ENCODE results near the gene RAPGEF3. TPM values are rescaled to one million over a fixed set of nuclear protein-coding genes. Genes with fewer than 3 reads are reported as not detected.

Gene RAPGEF3
- total RNA-seq, 4 donors from 2014 or later: 36.9 to 223 (median 48.5) TPM

DNA sequence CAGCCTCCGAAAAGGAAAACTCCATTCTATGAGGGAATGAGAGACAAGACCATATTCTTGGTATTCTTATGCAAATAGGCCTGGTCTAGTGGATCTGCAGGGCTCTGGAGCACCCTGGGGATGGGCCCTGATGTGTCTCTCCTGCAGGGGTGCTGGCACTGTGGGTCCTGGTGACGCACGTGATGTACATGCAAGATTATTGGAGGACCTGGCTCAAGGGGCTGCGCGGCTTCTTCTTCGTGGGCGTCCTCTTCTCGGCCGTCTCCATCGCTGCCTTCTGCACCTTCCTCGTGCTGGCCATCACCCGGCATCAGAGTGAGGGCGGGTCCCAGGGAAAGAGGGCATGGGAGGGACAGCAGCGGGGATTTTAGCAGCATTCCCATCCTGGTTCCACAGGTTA, 20.2 kb upstream of the RAPGEF3 start:
- TF ChIP-seq, protein P1, sequence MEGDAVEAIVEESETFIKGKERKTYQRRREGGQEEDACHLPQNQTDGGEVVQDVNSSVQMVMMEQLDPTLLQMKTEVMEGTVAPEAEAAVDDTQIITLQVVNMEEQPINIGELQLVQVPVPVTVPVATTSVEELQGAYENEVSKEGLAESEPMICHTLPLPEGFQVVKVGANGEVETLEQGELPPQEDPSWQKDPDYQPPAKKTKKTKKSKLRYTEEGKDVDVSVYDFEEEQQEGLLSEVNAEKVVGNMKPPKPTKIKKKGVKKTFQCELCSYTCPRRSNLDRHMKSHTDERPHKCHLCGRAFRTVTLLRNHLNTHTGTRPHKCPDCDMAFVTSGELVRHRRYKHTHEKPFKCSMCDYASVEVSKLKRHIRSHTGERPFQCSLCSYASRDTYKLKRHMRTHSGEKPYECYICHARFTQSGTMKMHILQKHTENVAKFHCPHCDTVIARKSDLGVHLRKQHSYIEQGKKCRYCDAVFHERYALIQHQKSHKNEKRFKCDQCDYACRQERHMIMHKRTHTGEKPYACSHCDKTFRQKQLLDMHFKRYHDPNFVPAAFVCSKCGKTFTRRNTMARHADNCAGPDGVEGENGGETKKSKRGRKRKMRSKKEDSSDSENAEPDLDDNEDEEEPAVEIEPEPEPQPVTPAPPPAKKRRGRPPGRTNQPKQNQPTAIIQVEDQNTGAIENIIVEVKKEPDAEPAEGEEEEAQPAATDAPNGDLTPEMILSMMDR (IDR thresholded peaks at IDR 0.05; ENCODE audit: low read depth): no peak

DNA sequence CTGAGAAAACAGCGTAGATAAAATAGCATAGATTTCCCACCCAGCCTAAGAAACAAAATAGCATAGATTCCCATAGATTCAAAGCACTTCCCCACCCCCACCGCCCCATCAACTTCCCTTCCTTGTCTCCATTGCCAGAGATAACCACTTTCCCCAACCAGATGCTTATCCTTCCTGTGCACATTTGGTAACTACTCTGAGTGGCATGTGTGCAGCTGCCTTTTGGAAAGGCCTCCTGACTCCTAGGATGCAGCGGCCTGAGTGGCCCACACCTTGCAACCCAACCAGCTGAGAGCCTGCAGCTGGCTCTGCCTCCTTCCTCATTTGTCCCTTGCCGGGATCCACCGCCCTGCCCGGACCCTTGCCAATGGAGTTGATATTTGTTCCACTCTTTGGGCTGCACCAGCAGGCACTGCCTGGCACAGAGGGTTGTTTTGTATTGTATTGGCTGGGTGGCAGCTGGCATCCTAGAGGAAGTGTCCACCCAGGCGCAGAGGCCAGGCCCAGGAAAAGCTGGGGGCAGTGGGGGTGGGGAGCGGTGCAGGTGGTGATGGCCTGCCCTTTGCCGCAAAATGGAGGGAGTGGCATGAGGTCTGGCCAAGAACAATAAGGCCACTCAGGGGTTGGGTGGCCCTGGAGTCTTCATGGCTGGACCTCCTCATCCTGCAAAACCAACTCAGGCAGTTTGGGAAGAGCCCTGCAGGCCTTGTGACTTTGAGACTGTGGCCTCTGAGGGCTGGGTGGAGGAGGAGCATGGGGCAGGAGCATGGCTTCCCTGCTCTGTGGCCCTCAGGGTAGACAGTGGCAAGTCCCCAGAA, 19.3 kb upstream of the RAPGEF3 start:
- TF ChIP-seq, protein P1 (IDR thresholded peaks at IDR 0.05; ENCODE audit: low read depth): no peak

DNA sequence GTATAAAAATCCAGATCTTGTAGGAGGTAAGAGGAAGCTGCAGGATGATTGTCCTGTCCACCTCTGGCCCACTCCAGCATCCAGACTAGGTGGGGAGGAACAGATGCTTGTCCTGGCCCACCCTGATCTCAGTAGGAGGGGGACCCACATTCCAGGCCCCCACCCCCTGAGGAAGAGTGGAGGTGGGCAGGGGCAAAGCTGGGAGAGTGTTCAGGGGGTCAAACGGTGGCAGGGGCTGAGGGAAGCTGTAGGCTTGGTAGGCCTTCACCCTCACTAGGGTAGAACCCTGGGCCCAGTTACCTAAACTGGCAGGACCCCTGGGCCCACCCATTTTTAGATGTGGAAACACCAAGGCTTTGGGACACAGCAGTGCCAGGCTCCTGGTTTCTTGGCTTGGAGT, 18.5 kb upstream of the RAPGEF3 start:
- TF ChIP-seq, protein P1 (IDR thresholded peaks at IDR 0.05; ENCODE audit: low read depth): no peak

DNA sequence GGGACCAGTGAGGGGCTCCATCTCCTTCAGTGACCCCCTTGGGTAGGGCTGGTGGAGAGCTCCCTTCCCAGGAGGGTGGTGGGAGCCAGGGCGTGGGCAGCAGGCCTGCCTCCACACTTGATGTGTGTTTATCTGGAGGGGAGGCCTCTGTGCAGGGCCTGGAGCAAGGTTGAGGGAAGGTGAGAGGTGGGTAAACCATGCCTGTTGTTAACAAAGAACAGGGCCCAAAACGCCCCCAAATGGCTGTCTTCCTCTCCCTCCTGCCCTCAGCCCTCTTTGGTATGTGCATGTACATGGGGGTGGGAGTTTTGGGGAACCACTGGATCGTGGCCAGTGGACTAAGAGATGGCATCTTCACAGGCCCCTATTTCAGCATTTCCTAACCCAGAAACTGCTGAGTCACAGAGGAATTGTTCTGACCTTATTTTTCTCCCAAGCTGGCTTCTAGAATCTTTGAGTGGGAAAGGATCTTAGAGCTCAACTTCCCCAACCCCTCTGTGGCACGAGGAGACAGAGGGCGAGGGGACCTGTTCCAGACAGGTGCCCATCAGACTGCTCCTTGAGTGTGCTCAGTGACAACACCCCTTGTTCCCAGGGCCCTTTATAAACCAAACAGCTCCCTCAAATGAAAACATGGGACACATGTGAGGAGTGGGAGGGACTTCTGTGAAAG, 17.9 kb upstream of the RAPGEF3 start:
- TF ChIP-seq, protein P1 (IDR thresholded peaks at IDR 0.05; ENCODE audit: low read depth): no peak

DNA sequence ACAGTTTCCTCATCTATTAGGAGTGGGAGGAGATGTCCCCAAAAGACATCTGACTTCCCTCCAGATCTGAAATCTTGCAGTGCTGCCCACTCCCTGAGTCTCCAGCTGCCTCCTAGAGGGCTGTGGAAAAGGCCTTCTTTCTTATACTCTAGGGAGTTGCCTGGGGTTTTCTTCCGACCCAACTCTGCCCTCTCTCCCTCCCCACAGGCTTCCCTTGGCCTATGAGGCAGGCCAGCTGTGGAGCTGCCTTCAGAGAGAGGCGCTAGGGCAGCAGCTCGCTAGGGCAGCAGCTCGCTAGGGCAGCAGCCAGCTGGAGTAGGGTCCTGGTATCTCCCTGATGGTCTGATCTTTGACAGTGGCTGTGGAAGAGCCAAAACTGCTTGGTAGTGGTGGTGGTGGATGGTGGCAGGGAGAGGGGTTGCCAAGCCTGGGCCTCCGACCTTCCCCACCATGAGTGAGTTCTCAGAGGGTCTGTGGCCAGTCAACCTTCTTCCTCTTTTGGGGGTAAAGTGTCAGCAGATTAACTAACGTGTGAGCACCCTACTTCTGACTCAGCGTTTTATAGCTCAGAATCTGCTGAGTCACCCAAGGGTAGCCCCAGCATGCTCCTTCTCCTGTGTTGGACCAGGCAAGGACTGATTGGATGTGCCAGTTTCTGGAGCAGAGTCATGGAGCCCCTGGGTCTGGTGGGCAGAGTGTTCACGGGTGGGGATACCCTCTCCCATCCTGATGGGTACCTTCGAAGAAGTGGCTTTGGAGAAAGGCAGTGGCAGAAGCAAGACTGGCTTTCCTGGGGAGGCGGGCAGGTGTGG, 16.6 kb upstream of the RAPGEF3 start:
- TF ChIP-seq, protein P1 (IDR thresholded peaks at IDR 0.05; ENCODE audit: low read depth): no peak

DNA sequence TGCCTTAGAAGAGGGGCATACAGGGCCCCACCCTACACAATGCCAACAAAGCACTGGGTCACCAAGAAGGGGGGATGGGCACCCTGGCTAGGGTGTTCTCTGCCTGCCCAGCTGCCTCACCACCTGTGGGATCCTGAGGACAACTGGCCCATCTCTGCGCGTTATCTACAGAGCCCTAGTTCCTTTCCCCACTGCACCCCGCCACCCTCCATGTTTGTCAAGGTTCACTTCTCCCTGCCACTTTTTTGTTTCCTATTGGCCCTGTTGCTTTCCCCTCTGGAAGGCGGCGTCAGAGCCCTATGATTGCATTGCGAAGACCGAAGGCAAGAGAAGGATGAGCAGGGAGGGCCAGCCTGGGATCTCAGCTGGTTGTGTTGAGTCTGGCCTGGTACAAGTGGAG, 16.0 kb upstream of the RAPGEF3 start:
- TF ChIP-seq, protein P1 (IDR thresholded peaks at IDR 0.05; ENCODE audit: low read depth): no peak

Measured in subcutaneous adipose tissue (tissue), 4 donors.